T-helper 1 cell treated with Interleukin-12 subunit alpha and Interleukin-12 subunit beta and Interleukin-4 antibody, amounts not matched to agents 30 μg/mL and 1 μg/mL, for 36 hours (primary cell): Measurements from ENCODE around the gene ANXA2R.

Source experiments
- H3K27ac Mint-ChIP-seq: one replicate; pipeline ENCODE4 v1.8.0; 2021; ENCODE audit warnings: mild to moderate bottlenecking, mixed read lengths
- H3K27me3 Mint-ChIP-seq: one replicate; pipeline ENCODE4 v1.8.0; 2021; ENCODE audit warnings: low read depth, mixed read lengths
- H3K36me3 Mint-ChIP-seq: one replicate; pipeline ENCODE4 v1.8.0; 2021; ENCODE audit warnings: low read depth, mixed read lengths
- H3K4me1 Mint-ChIP-seq: one replicate; pipeline ENCODE4 v1.8.0; 2021; ENCODE audit warnings: low read depth, mixed read lengths
- H3K4me3 Mint-ChIP-seq: one replicate; pipeline ENCODE4 v1.8.0; 2021; ENCODE audit warnings: mild to moderate bottlenecking, moderate library complexity, mixed read lengths
- H3K9me3 Mint-ChIP-seq: one replicate; pipeline ENCODE4 v1.8.0; 2021; ENCODE audit warnings: mixed read lengths

Gene ANXA2R

GRCh38 chr5:42990892-42991291 lies 49.2 kb downstream of the ANXA2R start:
- H3K27ac Mint-ChIP-seq: peak overlapping the region; percentile 100
- H3K9me3 Mint-ChIP-seq: no peaks in the 10 kb centered on the region
- H3K36me3 Mint-ChIP-seq: peaks cover 21% of the 10 kb centered on the region
- H3K27me3 Mint-ChIP-seq: no peaks in the 10 kb centered on the region
- peaks cover 55% of the 10 kb centered on the region for H3K4me1 Mint-ChIP-seq
- H3K4me3 Mint-ChIP-seq: peak overlapping the region; percentile 94
